H9 (cell line): ENCODE results near the gene MOCS1. TPM values are rescaled to one million over a fixed set of nuclear protein-coding genes. Genes with fewer than 3 reads are reported as not detected.
A peak's percentile ranks its signal among the peaks of the same experiment; 100 is the strongest.

Source experiments
- DNase-seq: peaks from one replicate; pipeline ENCODE4 v3.0.0-alpha.2; 2017
- H2AFZ ChIP-seq: one replicate; pipeline ENCODE4 v1.6.1; 2013; ENCODE audit warnings: mild to moderate bottlenecking, low read length, control low read depth, moderate library complexity
- H2AK5ac ChIP-seq: 2 replicates; pipeline ENCODE4 v1.6.1; 2013; ENCODE audit warnings: low read length, control low read depth, mixed read lengths; ENCODE audit not compliant: insufficient read length
- H2BK120ac ChIP-seq: one replicate; pipeline ENCODE4 v1.6.1; 2013; ENCODE audit warnings: low read depth, mild to moderate bottlenecking, low read length, control low read depth, inconsistent platforms; ENCODE audit not compliant: poor library complexity, severe bottlenecking
- H2BK12ac ChIP-seq: 2 replicates; pipeline ENCODE4 v1.6.1; 2013; ENCODE audit warnings: low read length, control low read depth, mixed read lengths, low read depth; ENCODE audit not compliant: insufficient read length
- H2BK15ac ChIP-seq: 2 replicates; pipeline ENCODE4 v1.6.1; 2013; ENCODE audit warnings: low read depth, low read length, control low read depth
- H2BK20ac ChIP-seq: one replicate; pipeline ENCODE4 v1.6.1; 2013; ENCODE audit warnings: low read depth, mild to moderate bottlenecking, low read length, control low read depth, inconsistent platforms; ENCODE audit not compliant: poor library complexity, severe bottlenecking
- H2BK5ac ChIP-seq: 2 replicates; pipeline ENCODE4 v1.6.1; 2013; ENCODE audit warnings: low read length, control low read depth, mixed read lengths; ENCODE audit not compliant: insufficient read length
- H3K14ac ChIP-seq: 2 replicates; pipeline ENCODE4 v1.6.1; 2013; ENCODE audit warnings: low read length, control low read depth; ENCODE audit not compliant: insufficient read depth
- H3K18ac ChIP-seq: 2 replicates; pipeline ENCODE4 v1.6.1; 2013; ENCODE audit warnings: low read depth, mild to moderate bottlenecking, mixed read lengths, low read length, control low read depth; ENCODE audit not compliant: insufficient read length
- H3K23ac ChIP-seq: 2 replicates; pipeline ENCODE4 v1.6.1; 2013; ENCODE audit warnings: low read length, control low read depth, mixed read lengths, low read depth; ENCODE audit not compliant: insufficient read length
- H3K23me2 ChIP-seq: 2 replicates; pipeline ENCODE4 v1.6.1; 2013; ENCODE audit warnings: low read depth, mild to moderate bottlenecking, mixed read lengths, low read length, control low read depth; ENCODE audit not compliant: insufficient read length, poor library complexity, severe bottlenecking
- H3K27ac ChIP-seq: 2 replicates; pipeline ENCODE4 v1.5.1; 2013; ENCODE audit warnings: low read length, control low read depth, mixed read lengths, low read depth; ENCODE audit not compliant: insufficient read length
- H3K27me3 ChIP-seq: 2 replicates; pipeline ENCODE4 v1.6.1; 2013; ENCODE audit warnings: low read length, control low read depth, inconsistent platforms; ENCODE audit not compliant: insufficient read depth
- H3K4ac ChIP-seq: 2 replicates; pipeline ENCODE4 v1.6.1; 2013; ENCODE audit warnings: low read depth, mild to moderate bottlenecking, control low read depth, inconsistent platforms, low read length, moderate library complexity
- H3K4me1 ChIP-seq: 2 replicates; pipeline ENCODE4 v1.6.1; 2013; ENCODE audit warnings: low read length, control low read depth, inconsistent platforms; ENCODE audit not compliant: insufficient read depth
- H3K4me2 ChIP-seq: 2 replicates; pipeline ENCODE4 v1.6.1; 2013; ENCODE audit warnings: low read length, control low read depth, mixed read lengths; ENCODE audit not compliant: insufficient read length, insufficient read depth
- H3K56ac ChIP-seq: 2 replicates; pipeline ENCODE4 v1.6.1; 2013; ENCODE audit warnings: low read depth, mild to moderate bottlenecking, mixed read lengths, low read length, control low read depth; ENCODE audit not compliant: insufficient read length
- H3K79me1 ChIP-seq: 2 replicates; pipeline ENCODE4 v1.6.1; 2013; ENCODE audit warnings: low read depth, mild to moderate bottlenecking, moderate library complexity, low read length, control low read depth, inconsistent platforms; ENCODE audit not compliant: insufficient read depth, poor library complexity, severe bottlenecking
- H3K79me2 ChIP-seq: 2 replicates; pipeline ENCODE4 v1.6.1; 2013; ENCODE audit warnings: low read length, control low read depth, inconsistent platforms; ENCODE audit not compliant: insufficient read depth
- H3K9ac ChIP-seq: 2 replicates; pipeline ENCODE4 v1.6.1; 2013; ENCODE audit warnings: low read length, control low read depth, mixed read lengths; ENCODE audit not compliant: insufficient read length; ENCODE audit errors: extremely low read depth
- H3K9me3 ChIP-seq: one replicate; pipeline ENCODE4 v1.6.1; 2013; ENCODE audit warnings: low read depth, low read length, inconsistent platforms; ENCODE audit not compliant: control insufficient read depth
- H3T11ph ChIP-seq: one replicate; pipeline ENCODE4 v1.6.1; 2013; ENCODE audit warnings: mild to moderate bottlenecking, low read length, control low read depth, inconsistent platforms
- H4K20me1 ChIP-seq: one replicate; pipeline ENCODE4 v1.6.1; 2013; ENCODE audit not compliant: control insufficient read depth, insufficient read length, insufficient read depth
- H4K5ac ChIP-seq: 2 replicates; pipeline ENCODE4 v1.6.1; 2013; ENCODE audit warnings: low read depth, mild to moderate bottlenecking, mixed read lengths, low read length, control low read depth; ENCODE audit not compliant: insufficient read length
- H4K8ac ChIP-seq: replicated peaks from 2 replicates; pipeline ENCODE4 v1.6.1; 2013; ENCODE audit warnings: low read length, control low read depth, mixed read lengths, low read depth; ENCODE audit not compliant: insufficient read length
- H4K91ac ChIP-seq: 2 replicates; pipeline ENCODE4 v1.6.1; 2013; ENCODE audit warnings: low read depth, mild to moderate bottlenecking, moderate library complexity, mixed read lengths, low read length, control low read depth; ENCODE audit not compliant: insufficient read length
- H3K27ac Mint-ChIP-seq, 3 experiments: 2 replicates in 2 of 3; 3 replicates in 1 of 3; pipeline ENCODE4 v1.8.0; 2020 to 2021; ENCODE audit warnings: mixed read lengths in 3 of 3, mild to moderate bottlenecking in 1 of 3, moderate library complexity in 1 of 3
- H3K27me3 Mint-ChIP-seq: 2 replicates; pipeline ENCODE4 v1.8.0; 2021; ENCODE audit warnings: low read depth, mild to moderate bottlenecking, moderate library complexity, mixed read lengths
- H3K36me3 Mint-ChIP-seq, 3 experiments: 2 replicates in 2 of 3; 3 replicates in 1 of 3; pipeline ENCODE4 v1.8.0; 2020 to 2021; ENCODE audit warnings: low read depth in 3 of 3, mixed read lengths in 3 of 3; ENCODE audit not compliant: insufficient read depth in 1 of 3
- H3K4me1 Mint-ChIP-seq, 2 experiments: 2 replicates each; pipeline ENCODE4 v1.8.0; 2020; ENCODE audit warnings: mixed read lengths in 2 of 2
- H3K4me3 Mint-ChIP-seq, 2 experiments: 2 replicates in 1 of 2; 3 replicates in 1 of 2; pipeline ENCODE4 v1.8.0; 2020 to 2021; ENCODE audit warnings: mild to moderate bottlenecking in 2 of 2, mixed read lengths in 2 of 2, moderate library complexity in 1 of 2
- H3K9me3 Mint-ChIP-seq, 2 experiments: 2 replicates in 1 of 2; 3 replicates in 1 of 2; pipeline ENCODE4 v1.8.0; 2020; ENCODE audit warnings: mild to moderate bottlenecking in 2 of 2, mixed read lengths in 2 of 2, moderate library complexity in 1 of 2
- CTCF ChIP-seq: fragments of 200-600 bp; sonication (generic); conservative IDR thresholded peaks from 3 replicates; pipeline ENCODE4 v1.8.0; 2021; ENCODE audit warnings: antibody characterized with exemption, mild to moderate bottlenecking
- total RNA-seq: library from RNA; stranded (reverse); gene quantifications from 2 replicates; pipeline ENCODE4 v1.2.1, GENCODE V29; 2021

Gene MOCS1
- total RNA-seq, 1 experiment from 2014 or later = 15.2 TPM

DNA sequence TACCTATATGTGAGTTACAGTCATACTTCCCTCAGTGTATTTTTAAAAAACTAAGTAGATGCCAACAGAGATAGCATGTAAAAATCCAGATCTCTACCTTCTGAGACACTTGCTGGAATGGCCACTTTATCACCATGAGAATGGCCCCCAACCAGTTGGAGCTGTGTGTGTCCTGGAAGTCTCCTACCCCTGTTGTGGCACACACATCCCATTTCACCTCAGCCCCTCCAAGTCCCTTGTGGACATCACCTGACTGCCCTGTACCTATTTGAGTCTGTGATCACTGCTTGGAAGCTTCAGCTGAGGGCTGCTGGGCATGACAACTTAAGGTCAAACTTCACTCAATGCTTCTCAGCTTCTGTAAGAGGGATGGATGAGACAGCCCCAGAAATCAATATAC, 24.1 kb downstream of the MOCS1 start:
- H3K27ac ChIP-seq = no peak overlapping the region
- Mint-ChIP-seq H3K4me3 (no peak overlapping the region), H3K27ac (peak overlapping the region in 2 of 3 experiments; percentile 41 to 49; a peak in 3 of 7 replicates), H3K36me3 (peaks cover 28 to 55% (median 34%) of the 10 kb centered on the region in 3 experiments), H3K9me3 (no peaks in the 10 kb centered on the region), H3K4me1 (peaks cover 5 to 6% of the 10 kb centered on the region in 2 experiments; a peak in 2 of 4 replicates), H3K27me3 (no peaks in the 10 kb centered on the region)
- no peak overlapping the region for H3K56ac ChIP-seq
- no peaks in the 10 kb centered on the region for H3K79me1 ChIP-seq
- H2BK120ac ChIP-seq = no peak overlapping the region
- H3K4ac ChIP-seq = no peak overlapping the region
- no peak overlapping the region for H3K4me2 ChIP-seq
- H3K23me2 ChIP-seq = no peaks in the 10 kb centered on the region
- no peak overlapping the region for H2AK5ac ChIP-seq
- no peak overlapping the region for H2BK15ac ChIP-seq
- no peak overlapping the region for H4K8ac ChIP-seq
- no peak overlapping the region for H2AFZ ChIP-seq
- no peak overlapping the region for H3T11ph ChIP-seq
- no peaks in the 10 kb centered on the region for H3K9me3 ChIP-seq
- no peak overlapping the region for H3K18ac ChIP-seq
- no peaks in the 10 kb centered on the region; the same call in 1 of the 2 replicates for H3K27me3 ChIP-seq
- no peaks in the 10 kb centered on the region; the same call in 1 of the 2 replicates for H3K79me2 ChIP-seq
- H3K14ac ChIP-seq = no peak overlapping the region
- no peak overlapping the region for H4K91ac ChIP-seq
- H4K5ac ChIP-seq = no peak overlapping the region
- TF ChIP-seq CTCF = no peak
- no peak overlapping the region for H3K23ac ChIP-seq
- no peak overlapping the region for H3K9ac ChIP-seq
- H2BK12ac ChIP-seq = no peak overlapping the region
- no peaks in the 10 kb centered on the region for H3K4me1 ChIP-seq
- no peak overlapping the region for H2BK5ac ChIP-seq
- H2BK20ac ChIP-seq = no peak overlapping the region
- no peak for DNase-seq
- H4K20me1 ChIP-seq = no peaks in the 10 kb centered on the region
